AG04449 (cell line): Measurements from ENCODE around the gene SLC5A9.
"Not testable (repeated sequence)": the region's sequence is repeated elsewhere in the genome, so short reads cannot be mapped to it uniquely, and the experiment has no call there.

Source experiments
- CTCF ChIA-PET: fragments of 350-600 bp; formaldehyde crosslinking; extraction: SDS; loops from one replicate; lab custom pipeline; 2021; ENCODE audit warnings: antibody characterized with exemption; lab: Yijun Ruan, JAX
- POLR2A ChIA-PET: fragments of 400-600, 350-600 bp; formaldehyde crosslinking; extraction: SDS; loops from one replicate; lab custom pipeline; 2020; ENCODE audit warnings: antibody characterized with exemption, inconsistent platforms; lab: Yijun Ruan, JAX
- DNase-seq: peaks from one replicate; pipeline ENCODE4 v3.0.0-alpha.2; 2010; ENCODE audit warnings: low read depth, low spot score
- H3K4me3 ChIP-seq: 2 replicates; pipeline ENCODE4 v1.5.1; 2011; ENCODE audit warnings: low read depth, mild to moderate bottlenecking, control low read depth, low read length
- TF ChIP-seq, protein P1 (sequence below): IDR thresholded peaks from one replicate; pipeline ENCODE4 v1.5.1; 2011; ENCODE audit warnings: mild to moderate bottlenecking, moderate library complexity, low read length, control low read depth, inconsistent platforms; ENCODE audit not compliant: insufficient read depth; ENCODE audit errors: missing control alignments

SLC5A9 gene

GRCh38 chr1:48208251-48208650 lies 14.3 kb upstream of the SLC5A9 start:
- ChIA-PET CTCF (interaction anchor here (1.0 kb wide), 1 partner anchor 98 kb away, joined by 3 read pairs; no protein-coding TSS in a partner anchor), POLR2A (no interaction called here)
- DNase-seq = no peak
- H3K4me3 ChIP-seq = no peak overlapping the region
- TF ChIP-seq, protein P1, sequence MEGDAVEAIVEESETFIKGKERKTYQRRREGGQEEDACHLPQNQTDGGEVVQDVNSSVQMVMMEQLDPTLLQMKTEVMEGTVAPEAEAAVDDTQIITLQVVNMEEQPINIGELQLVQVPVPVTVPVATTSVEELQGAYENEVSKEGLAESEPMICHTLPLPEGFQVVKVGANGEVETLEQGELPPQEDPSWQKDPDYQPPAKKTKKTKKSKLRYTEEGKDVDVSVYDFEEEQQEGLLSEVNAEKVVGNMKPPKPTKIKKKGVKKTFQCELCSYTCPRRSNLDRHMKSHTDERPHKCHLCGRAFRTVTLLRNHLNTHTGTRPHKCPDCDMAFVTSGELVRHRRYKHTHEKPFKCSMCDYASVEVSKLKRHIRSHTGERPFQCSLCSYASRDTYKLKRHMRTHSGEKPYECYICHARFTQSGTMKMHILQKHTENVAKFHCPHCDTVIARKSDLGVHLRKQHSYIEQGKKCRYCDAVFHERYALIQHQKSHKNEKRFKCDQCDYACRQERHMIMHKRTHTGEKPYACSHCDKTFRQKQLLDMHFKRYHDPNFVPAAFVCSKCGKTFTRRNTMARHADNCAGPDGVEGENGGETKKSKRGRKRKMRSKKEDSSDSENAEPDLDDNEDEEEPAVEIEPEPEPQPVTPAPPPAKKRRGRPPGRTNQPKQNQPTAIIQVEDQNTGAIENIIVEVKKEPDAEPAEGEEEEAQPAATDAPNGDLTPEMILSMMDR = no peak

GRCh38 chr1:48208652-48209051 lies 13.9 kb upstream of the SLC5A9 start:
- TF ChIP-seq, protein P1 = no peak
- H3K4me3 ChIP-seq = no peak overlapping the region
- no peak for DNase-seq
- ChIA-PET POLR2A (no interaction called here), CTCF (interaction anchor here (1.0 kb wide), 1 partner anchor 99 kb away, joined by 3 read pairs; no protein-coding TSS in a partner anchor)

DNA sequence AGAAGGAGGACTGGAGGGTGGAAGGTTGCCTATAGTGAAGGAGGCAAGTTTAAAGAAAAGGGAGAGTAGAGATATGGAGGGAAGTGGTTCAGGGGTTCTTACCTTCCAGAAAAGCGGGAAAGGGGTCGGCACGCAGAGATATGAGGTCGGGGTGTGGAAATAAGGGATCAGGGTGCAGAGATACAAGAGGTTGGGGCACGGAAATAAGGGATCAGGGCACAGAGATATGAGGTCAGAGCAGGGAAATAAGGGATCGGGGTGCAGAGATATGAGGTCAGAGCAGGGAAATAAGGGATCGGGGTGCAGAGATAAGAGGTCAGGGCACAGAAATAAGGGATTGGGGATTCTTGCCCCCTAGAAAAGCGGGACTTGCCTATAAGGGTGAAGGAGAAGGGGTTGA lies 9.1 kb upstream of the SLC5A9 start:
- POLR2A ChIA-PET, H3K4me3 ChIP-seq, DNase-seq, CTCF ChIA-PET: not testable (repeated sequence)

- CTCF ChIA-PET = interaction anchor here (2.4 kb wide), 1 partner anchor 11 kb away, joined by 13 read pairs; no protein-coding TSS in a partner anchor
- DNase-seq, H3K4me3 ChIP-seq, POLR2A ChIA-PET: not testable (repeated sequence)
Observed at GRCh38 chr1:48214366-48214765, 8.2 kb upstream of the SLC5A9 start.

- ChIA-PET POLR2A (no interaction called here), CTCF (interaction anchor here (2.4 kb wide), 1 partner anchor 11 kb away, joined by 13 read pairs; no protein-coding TSS in a partner anchor)
- DNase-seq = no peak
- TF ChIP-seq, protein P1 = no peak
- no peak overlapping the region for H3K4me3 ChIP-seq
Observed at GRCh38 chr1:48214820-48215219, 7.7 kb upstream of the SLC5A9 start.

- TF ChIP-seq, protein P1 = no peak
- no peak overlapping the region for H3K4me3 ChIP-seq
- ChIA-PET POLR2A (no interaction called here), CTCF (interaction anchor here (2.4 kb wide), 1 partner anchor 12 kb away, joined by 13 read pairs; no protein-coding TSS in a partner anchor)
- DNase-seq = no peak
Observed at GRCh38 chr1:48215222-48215621, 7.3 kb upstream of the SLC5A9 start.

- ChIA-PET CTCF (interaction anchor here (0.9 to 2.4 kb wide), 2 partner anchors 12 to 106 kb away, joined by 3 to 13 read pairs; no protein-coding TSS in a partner anchor), POLR2A (no interaction called here)
- DNase-seq = no peak
Observed at GRCh38 chr1:48215889-48216288, 6.6 kb upstream of the SLC5A9 start.

More at GRCh38 chr1:48215889-48216288, 6.6 kb upstream of the SLC5A9 start:
- no peak overlapping the region for H3K4me3 ChIP-seq
- TF ChIP-seq, protein P1 = no peak
